NK-92 treated with Interleukin-12 subunit alpha and Interleukin-12 subunit beta, amount 100 ng/mL, for 24 hours (cell line): ENCODE results near the gene GALNT16.
"Not testable (repeated sequence)": the region's sequence is repeated elsewhere in the genome, so short reads cannot be mapped to it uniquely, and the experiment has no call there.

Experiments
- DNase-seq: peaks from one replicate; lab custom pipeline; 2025; lab: John Stamatoyannopoulos, UW

Gene GALNT16

DNA sequence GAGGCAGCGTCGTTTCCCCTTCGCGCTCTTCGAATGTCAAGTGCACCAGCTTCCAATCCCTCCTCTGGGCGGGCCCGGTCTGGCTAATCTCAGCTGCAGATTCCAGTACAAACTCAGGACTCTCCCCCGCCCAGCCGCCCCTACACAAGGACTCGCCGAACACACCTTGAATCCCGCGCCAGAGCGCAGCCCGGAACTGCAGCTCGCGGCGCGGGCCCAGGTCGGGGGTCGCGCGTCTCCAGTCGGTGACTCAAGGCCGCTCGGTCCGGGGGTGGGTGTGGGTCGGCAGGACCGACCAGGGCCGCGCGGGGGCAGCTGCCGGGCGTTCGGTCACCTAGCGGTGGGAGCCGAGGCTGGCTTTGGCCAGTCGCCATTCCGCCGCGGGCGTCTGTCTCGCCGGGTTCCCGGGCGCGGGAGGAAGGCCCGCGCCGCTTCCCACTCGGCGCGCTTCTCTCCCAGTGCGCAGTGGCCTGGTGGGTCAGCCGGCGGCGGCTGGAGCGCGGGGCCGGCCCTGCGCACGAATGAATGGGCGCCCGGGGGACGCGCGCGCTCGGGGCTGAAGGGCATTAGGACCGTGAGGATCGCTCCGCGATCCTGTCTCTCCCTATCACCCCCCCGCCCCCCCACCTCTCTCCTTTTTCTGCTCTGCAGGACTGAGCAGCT is at the start of gene GALNT16:
GALNT16 (plus strand) TSS at position 632 of the 663 bp plus-strand sequence. CDS start 133 bp downstream, outside the sequence.
- DNase-seq = no peak

DNA sequence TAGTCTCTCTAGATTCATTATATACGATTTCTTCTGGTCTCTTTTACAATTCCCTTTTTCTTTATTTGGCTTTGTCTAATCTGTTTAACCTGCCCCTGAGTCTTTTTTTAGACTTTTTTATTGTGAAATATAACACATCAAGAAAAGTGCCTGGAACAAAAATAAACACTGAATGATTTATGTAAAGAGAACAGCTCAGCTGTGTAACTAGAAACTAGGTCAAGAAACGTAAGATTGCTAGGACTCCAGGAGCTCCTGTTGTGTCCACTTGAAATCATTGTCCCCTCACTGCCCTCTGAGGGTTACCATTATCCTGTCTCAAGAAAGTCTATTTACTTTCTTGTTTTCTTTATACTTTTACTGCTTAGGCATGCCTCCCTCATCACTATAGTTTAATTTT is 45.6 kb upstream of the GALNT16 start:
- DNase-seq = no peak

DNA sequence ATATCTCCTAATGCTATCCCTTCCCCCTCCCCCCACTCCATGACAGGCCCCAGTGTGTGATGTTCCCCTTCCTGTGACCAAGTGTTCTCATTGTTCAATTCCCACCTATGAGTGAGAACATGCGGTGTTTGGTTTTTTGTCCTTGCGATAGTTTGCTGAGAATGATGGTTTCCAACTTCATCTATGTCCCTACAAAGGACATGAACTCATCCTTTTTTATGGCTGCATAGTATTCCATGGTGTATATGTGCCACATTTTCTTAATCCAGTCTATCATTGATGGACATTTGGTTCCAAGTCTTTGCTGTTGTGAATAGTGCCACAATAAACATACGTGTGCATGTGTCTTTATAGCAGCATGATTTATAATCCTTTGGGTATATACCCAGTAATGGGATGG is 42.3 kb upstream of the GALNT16 start:
- not testable (repeated sequence) for DNase-seq

DNA sequence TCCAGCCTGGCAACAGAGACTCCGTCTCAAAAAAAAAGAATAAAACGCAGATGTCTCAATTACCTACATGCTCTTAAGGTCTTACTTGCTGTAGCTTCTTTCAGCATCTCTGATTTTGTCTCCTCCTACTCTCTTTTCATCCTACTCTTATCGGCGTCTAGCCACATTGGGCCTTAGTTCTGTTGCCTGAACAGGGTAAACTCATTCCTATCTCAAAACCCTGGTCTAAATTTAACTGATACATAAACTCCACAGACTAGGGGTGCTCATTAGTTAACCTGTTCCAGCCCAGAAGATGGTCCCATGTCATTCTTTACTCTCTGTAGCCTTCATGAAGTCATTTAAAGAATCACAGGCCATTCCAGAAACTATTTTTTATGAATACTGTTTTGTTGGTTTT is 35.0 kb upstream of the GALNT16 start:
- DNase-seq = no peak

DNA sequence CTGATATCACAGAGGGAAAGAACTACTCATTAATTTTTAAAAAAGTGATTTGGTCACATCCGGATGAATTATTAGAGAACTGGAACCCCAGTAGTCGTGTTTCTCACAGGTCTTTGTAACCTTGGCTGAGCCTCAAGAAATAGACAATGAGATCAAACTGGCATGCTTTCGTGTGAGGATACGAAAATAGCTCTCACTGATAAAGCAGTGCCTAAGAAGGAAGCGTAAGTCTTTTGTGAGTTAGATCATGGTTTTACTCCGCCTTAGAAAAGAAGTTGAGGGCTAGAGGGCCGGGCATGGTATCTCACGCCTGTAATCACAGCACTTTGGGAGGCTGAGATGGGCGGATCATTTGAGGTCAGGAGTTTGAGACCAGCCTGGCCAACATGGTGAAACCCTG is 33.8 kb upstream of the GALNT16 start:
- DNase-seq = no peak

DNA sequence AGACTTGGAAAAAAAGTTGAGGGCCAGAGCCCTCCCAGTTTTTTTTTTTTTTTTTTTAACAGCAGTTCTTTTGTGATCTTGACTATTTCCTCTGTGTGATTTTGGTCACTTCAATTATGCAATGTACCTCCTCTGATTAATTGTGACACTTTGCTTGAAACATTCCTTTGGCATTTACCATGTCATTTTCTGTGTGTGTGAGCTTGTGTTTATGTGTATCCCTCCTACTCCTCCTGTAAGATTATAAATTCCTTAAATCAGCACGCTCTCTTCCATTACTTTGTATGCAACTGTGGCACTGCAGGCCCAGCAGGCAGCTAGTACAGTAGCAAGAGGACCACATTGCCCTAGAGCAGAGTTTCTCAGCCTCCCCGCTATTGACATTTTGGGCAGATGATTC is 33.2 kb upstream of the GALNT16 start:
- DNase-seq = no peak

DNA sequence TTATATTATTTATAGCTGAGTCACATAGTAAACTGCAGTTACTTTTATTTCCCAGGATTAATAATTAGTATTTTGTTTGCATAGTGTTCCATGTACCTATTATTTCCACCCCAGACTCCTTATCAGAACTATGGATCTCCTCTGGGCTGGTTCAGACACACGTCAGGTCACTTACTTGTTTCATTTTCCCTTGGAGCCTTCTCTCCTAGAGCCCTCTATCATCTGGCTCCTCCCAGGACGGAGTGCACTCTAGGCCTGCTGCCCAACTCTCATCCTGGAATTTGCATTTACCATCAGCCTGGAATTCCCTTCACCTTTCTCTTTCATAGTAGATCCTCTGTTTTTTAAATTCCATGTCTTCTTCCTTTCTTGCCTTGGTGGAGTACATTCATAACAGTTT is 28.5 kb upstream of the GALNT16 start:
- DNase-seq = no peak

DNA sequence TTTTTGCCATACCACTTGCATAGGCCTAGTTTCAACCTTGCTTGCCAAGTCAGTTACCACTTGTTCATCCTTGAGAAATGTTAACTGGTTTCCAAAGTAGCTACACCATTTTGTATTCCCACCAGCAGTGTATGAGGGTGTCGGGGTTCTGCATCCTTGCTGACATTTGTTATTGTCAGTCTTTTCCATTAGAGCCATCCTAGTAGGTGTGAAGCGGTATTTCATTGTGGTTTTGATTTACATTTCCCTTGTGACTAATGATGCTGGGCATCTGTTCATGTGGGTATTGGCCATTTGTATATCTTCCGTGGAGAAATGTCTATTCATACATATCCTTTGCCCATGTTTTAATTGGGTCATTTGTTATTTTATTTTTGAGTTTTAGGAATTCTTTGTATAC is 27.6 kb upstream of the GALNT16 start:
- DNase-seq = no peak

DNA sequence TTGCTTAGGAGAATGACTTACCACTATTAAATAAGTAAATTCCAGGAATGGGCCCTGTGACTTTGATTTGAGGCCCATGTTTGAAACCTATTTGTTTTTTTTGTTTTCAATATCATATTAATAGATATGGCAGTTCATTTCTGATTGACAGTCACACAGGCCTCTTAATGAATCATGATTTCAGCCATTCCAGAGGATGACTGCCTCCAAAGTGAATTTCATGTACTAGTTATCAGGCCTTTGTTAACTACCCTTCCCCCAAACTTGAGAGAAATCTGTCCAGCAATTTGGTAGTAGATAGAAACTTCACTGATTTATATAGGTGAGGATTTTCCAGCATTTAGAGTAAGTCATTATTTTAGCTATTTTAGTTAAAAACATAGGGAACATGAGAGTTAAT is 25.9 kb upstream of the GALNT16 start:
- DNase-seq = no peak

DNA sequence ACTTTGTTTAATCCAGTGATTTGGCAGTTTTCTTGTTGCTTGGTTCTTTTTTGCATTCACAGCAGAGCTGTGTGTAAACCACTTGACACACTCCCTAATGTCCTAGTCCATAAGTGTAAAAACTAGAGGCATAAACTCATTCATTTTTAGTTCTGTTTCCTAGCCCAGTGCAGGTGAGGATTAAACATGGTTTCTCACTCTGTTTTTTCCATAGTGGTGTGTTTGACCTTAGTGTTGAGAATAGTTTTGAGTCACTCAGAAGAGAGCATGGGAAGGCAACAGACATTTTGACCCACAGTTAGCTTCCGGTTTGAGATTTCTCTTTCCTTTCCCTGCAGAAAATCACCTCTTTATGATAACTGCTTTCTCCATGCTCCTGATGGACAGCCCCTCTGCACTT is 24.2 kb upstream of the GALNT16 start:
- no peak for DNase-seq

DNA sequence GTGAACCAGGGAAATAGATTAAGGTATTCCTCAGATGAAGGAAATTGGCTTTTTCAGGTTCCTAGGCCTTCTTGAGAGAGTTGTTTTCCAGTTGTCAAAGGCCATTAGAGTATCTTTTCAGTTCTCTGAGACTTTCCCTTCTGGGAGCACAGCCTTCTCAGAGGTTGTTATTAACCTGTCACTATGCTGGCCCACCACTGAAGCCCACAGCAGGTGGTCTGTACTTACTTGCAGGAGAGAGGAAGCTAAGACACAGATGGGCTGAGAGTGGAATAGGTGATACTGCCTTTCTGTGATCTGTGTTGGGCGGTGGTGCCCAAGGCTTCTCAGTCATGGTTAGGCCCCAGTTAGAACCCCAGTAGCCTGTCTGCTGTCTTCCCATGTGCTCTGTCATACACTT is 22.8 kb upstream of the GALNT16 start:
- no peak for DNase-seq

DNA sequence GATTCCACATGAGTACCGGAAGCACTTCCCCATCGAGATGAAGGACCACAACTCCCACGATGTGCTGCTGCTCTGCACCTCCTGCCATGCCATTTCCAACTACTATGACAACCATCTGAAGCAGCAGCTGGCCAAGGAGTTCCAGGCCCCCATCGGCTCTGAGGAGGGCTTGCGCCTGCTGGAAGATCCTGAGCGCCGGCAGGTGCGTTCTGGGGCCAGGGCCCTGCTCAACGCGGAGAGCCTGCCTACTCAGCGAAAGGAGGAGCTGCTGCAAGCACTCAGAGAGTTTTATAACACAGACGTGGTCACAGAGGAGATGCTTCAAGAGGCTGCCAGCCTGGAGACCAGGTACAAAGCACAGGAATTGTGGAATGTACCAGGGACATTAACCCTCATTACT is 22.4 kb upstream of the GALNT16 start:
- no peak for DNase-seq

DNA sequence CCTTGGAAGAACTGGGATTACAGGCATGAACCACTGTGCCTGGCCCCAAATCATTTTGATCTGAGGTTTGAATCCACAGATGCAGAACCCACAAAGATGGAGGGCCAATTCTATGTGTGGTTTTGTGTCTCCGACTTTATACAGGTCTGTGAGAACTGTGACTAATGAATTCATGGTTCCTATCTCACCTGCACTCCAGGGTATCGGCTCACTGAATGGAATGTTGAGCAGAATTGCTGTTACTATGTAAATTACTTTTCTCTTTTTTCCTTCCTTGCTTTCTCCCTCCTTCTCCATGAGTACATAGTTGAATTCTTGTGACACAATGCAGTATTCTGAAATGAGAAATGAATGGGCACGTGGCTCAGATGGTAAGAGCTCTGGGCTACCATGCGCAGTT is 21.1 kb upstream of the GALNT16 start:
- no peak for DNase-seq

DNA sequence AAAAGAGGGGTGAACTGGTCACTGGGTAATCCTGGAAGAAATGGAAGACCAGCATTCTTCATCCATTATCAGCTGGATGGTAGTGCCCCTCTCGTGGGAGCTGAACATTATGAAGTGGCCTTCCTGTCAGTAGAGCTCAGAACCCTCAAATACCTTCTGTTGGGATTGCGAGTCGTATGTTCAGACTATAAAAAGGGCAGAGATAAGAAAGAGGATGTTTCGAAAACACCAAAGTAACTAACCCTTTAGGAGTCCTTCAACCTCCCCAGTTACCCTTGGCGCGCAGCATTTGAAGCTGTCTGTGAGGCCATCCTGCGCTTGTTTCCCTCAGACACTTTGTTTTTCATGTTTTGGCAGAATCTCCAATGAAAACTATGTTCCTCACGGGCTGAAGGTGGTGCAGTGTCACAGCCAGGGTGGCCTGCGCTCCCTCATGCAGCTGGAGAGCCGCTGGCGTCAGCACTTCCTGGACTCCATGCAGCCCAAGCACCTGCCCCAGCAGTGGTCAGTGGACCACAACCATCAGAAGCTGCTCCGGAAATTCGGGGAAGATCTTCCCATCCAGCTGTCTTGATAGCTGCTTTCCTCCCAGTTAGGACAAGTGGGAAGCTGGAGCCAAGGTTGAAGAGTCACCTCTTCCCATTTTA is 19.3 kb upstream of the GALNT16 start:
- DNase-seq = no peak

DNA sequence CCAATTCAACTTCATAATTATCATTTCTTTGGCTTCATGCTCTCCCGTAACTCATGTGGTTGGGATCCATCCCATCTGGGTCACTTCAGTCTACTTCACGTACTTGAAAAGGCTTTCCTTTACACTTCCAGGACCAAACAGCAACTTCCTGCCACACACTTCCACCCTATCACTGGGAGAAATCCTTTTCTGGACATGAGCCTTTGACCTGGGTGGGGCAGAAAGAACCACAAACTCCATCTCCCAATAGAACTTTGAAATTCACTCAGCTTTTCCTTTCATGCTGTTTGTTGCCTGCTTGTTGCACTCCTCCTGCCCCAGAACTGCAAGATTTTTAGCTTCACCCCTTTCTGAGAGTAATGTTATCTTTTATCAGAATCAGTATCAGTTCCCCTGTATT is 18.4 kb upstream of the GALNT16 start:
- no peak for DNase-seq

DNA sequence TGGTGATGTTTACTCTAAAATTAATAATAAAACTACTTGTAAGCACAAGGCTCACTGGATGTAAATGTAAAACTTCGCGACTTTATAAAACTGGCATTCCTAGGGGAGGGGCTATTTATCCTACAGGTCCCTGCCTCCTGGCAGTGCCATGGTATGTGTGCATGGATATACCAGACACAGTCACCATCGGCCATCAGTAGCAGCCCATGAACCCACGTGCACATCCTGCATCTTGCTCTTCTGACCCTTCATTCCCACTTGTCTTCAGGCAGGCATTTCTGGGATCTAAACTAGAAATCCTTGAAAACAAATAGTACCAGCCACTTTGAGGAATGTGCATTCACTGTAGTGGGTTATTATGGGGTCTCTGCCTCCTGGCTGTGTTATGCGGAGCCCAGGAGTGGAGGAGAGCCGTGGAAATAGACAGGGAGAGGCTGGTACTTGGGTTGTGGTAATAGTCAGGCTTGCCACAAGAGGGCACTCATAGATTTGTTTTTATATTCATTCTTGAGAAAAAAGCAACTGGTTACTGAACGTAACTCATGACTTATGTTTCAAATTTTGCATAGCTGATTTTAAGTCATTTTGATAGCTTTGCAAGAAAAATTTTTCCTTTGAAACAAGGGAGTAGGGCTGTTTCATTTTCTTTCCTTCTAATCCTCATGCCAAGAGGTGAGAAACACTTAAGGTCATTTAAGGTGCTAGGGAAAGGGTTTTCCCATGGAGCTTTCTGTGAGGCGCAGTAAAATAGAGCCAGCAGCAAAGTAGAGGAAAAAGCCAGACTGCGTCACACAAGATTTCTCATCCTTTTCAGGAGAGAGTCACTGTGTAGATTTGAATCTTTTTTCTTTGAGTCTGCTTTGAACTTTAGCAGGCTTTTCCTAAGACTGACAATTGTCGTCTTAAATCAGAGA is 17.4 kb upstream of the GALNT16 start:
- peak; percentile 8 for DNase-seq

DNA sequence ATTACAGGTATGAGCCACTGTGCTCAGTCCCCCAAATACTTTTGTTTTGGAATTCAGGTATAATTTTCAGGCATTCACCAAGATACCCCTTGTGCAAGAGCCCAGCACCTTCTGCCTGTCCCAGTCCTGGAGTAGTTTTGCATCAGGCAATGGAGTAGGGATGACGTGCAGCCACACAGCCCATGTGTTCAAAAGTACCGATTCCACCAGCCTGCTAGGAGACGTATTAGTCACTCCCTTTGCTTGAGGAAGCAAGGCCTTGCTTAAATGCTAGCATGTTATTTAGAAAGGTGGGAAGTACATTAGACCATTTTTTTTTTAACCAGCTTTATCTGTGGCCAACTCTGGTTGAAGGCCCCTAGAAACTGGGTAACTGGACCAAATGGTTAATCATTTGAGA is 15.0 kb upstream of the GALNT16 start:
- DNase-seq = no peak

DNA sequence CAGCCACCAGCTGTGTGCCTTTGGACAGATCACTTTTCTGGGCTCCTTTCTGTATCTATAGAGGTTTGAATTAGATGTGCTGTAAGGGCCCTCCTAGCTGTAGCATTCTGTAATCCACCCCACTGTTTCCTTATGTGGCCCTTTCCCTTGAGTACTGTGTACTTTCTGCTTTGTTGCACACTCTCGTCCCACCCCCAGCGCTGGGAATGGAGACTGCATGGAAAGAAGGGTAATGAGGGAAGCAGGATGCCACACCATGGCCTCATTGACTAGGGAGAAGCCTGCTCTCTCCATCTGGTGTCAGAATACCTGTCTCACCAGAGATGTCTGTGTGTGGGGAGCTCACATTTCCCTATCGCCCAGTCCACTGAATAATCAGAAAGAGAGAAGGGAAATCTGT is 13.6 kb upstream of the GALNT16 start:
- no peak for DNase-seq

DNA sequence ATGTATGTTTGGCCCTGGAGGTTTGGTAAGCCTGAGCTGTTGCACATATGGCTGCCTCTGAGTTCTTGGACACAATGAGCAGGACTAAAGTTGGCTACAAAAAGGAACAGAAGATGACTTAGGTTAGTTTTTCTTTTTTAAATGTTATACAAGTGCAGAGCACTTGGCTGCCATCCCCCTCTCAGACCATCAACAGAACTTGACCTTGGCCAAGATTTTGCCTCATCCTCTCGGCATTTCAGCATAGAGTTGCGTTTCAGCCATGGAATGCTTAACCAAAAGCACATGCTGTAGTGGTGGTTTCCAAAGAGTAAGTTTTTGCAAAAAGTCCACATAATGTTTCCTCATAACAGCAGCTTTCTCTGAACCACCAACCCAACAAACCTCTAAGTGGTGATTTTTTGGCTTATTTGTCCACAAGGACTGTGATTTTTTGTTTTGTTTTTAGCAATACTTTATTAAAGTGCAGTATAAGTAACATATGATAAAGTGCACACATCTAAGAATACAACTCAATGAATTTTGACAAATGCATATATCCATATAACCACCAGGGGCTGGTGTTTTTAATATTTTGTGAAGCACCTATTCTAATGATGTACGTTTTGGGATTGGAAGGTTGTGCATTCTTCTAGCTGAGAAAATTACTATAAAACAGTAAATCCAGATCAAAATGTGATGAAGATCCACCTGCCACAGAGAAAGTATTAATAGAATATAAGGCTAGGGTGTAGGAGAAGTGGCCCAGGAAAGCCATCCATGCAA is 12.1 kb upstream of the GALNT16 start:
- DNase-seq = no peak

DNA sequence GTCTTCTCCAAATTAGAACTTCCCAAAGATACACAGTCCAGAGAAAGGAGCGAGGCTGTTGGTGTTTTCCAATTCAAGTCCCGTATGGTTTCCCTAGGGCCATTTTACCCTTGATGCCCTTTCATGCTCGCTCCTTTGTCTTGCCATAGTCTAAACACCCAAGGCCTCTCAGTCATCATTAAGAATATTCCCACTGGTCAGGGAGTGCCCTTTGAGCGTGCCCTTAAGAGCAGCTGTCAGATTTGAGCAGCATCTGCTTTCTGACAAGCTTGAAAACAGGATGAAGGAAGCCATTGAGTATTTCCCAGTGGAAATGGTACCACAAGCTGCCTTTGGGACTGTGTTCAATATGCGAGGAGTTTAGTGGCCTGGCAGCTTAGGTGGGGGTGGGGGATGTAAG is 10.4 kb upstream of the GALNT16 start:
- DNase-seq = no peak

DNA sequence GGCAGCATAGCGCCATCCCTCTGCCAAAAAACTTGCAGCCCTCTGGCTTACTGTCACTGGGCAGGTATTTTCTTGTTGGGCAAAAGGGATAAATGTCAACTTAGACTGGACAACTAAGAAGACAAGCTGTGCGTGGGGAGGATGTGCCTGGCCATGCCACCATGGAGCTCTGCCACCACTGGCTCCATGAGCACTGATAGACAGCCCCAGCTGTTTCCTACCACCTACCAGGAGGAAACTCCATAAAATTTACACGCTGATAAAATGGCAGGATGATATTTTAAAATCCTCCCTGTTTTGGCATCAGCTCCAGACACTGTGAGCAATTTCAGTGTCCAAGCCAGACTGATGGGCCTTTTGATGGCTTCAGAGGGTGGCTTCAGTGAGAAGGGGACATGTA is 7.1 kb upstream of the GALNT16 start:
- DNase-seq = no peak

DNA sequence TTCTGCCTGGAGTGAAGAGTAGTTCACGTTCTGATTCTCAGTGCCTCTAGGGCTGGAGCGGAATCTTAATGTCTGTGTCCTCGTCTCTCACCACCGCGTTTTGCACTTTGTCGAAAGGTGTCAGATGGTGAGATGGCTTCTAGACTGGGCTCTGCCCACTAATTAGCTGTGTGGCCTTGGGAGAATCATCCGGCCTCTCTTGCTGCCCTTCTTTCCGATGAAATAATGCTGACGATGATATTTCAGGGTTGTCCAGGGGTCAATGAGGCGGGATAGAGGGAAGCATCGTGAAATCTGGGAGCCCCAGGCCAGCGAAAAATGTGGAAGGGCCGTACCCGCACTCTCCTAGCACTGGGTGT is 811 bp upstream of the GALNT16 start:
- DNase-seq = no peak
